Right atrium auricular region (tissue), 2 donors: Measurements from ENCODE around the gene DGCR2. TPM values are rescaled to one million over a fixed set of nuclear protein-coding genes. Genes with fewer than 3 reads are reported as not detected.

ENCODE experiments used
- DNase-seq: peaks from one replicate; pipeline ENCODE4 v3.0.0-alpha.2; 2019; ENCODE audit warnings: low spot score
- H3K27ac ChIP-seq, 2 donors: fragments of 200-600 bp; sonication (generic); 1 replicate in 1 of 2; 2 replicates in 1 of 2; pipeline ENCODE4 v1.5.1; 2016 to 2019
- H3K27me3 ChIP-seq, 2 donors: fragments of 200-600 bp; sonication (generic); one replicate each; pipeline versions ENCODE4 v1.5.1 to v1.6.0; 2017 to 2019
- H3K36me3 ChIP-seq: fragments of 200-600 bp; sonication (generic); one replicate; pipeline ENCODE4 v1.5.1; 2016
- H3K4me1 ChIP-seq, 2 donors: fragments of 200-600 bp; sonication (generic); one replicate each; pipeline versions ENCODE4 v1.5.1 to v1.6.0; 2017 to 2019
- H3K4me3 ChIP-seq, 2 donors: fragments of 200-600 bp; sonication (generic); 1 replicate in 1 of 2; 2 replicates in 1 of 2; pipeline ENCODE4 v1.5.1; 2017 to 2019; ENCODE audit warnings: mild to moderate bottlenecking in 1 of 2, moderate library complexity in 1 of 2
- H3K9me3 ChIP-seq, 2 donors: fragments of 200-600 bp; sonication (generic); one replicate each; pipeline ENCODE4 v1.5.1; 2019
- CTCF ChIP-seq, 2 donors: fragments of 200-600 bp; sonication (generic); IDR thresholded peaks; one replicate each; pipeline ENCODE4 v1.5.1; 2019; ENCODE audit warnings: antibody characterized with exemption in 2 of 2
- total RNA-seq, 2 donors: library from RNA; depleted of rRNA; stranded (reverse); fragments of >200 nt; gene quantifications; one replicate each; pipeline ENCODE4 v1.1.0, GENCODE V29; 2016

Gene DGCR2
- total RNA-seq, 2 donors from 2014 or later: 32.8 to 48.1 TPM

- no peaks in the 10 kb centered on the region for H3K9me3 ChIP-seq
- no peak for DNase-seq
- no peak overlapping the region for H3K4me3 ChIP-seq
- no peaks in the 10 kb centered on the region for H3K4me1 ChIP-seq
- peaks cover 66% of the 10 kb centered on the region for H3K36me3 ChIP-seq
- TF ChIP-seq CTCF (IDR thresholded peaks at IDR 0.05): no peak
- H3K27me3 ChIP-seq: no peaks in the 10 kb centered on the region
- H3K27ac ChIP-seq: no peak overlapping the region
Observed at GRCh38 chr22:19134874-19135273, 12.7 kb upstream of the DGCR2 start.

GRCh38 chr22:19134176-19134831 is 12.1 kb upstream of the DGCR2 start:
- Histone ChIP-seq H3K4me1 (no peaks in the 10 kb centered on the region), H3K9me3 (no peaks in the 10 kb centered on the region), H3K36me3 (peaks cover 60% of the 10 kb centered on the region), H3K27ac (no peak overlapping the region), H3K27me3 (no peaks in the 10 kb centered on the region), H3K4me3 (no peak overlapping the region)
- DNase-seq: no peak
- TF ChIP-seq CTCF (IDR thresholded peaks at IDR 0.05): no peak

- DNase-seq: no peak
Observed at GRCh38 chr22:19133561-19133960, 11.3 kb upstream of the DGCR2 start.

GRCh38 chr22:19132693-19133400 is 10.6 kb upstream of the DGCR2 start:
- no peaks in the 10 kb centered on the region for H3K4me1 ChIP-seq
- H3K9me3 ChIP-seq: no peaks in the 10 kb centered on the region
- H3K36me3 ChIP-seq: peaks cover 45% of the 10 kb centered on the region
- DNase-seq: no peak
- no peak for TF ChIP-seq CTCF (IDR thresholded peaks at IDR 0.05)
- H3K4me3 ChIP-seq: no peak overlapping the region
- H3K27ac ChIP-seq: no peak overlapping the region
- H3K27me3 ChIP-seq: no peaks in the 10 kb centered on the region

More at GRCh38 chr22:19133561-19133960, 11.3 kb upstream of the DGCR2 start:
- Histone ChIP-seq H3K4me1 (no peaks in the 10 kb centered on the region), H3K27me3 (no peaks in the 10 kb centered on the region), H3K4me3 (no peak overlapping the region), H3K9me3 (no peaks in the 10 kb centered on the region), H3K27ac (no peak overlapping the region), H3K36me3 (peaks cover 53% of the 10 kb centered on the region)
- TF ChIP-seq CTCF (IDR thresholded peaks at IDR 0.05): no peak

GRCh38 chr22:19132153-19132552 is 9.9 kb upstream of the DGCR2 start:
- TF ChIP-seq CTCF (IDR thresholded peaks at IDR 0.05): no peak
- Histone ChIP-seq H3K9me3 (no peaks in the 10 kb centered on the region), H3K4me3 (no peak overlapping the region), H3K4me1 (no peaks in the 10 kb centered on the region), H3K36me3 (peaks cover 38% of the 10 kb centered on the region), H3K27ac (no peak overlapping the region), H3K27me3 (no peaks in the 10 kb centered on the region)
- no peak for DNase-seq
